ENCODE results near the gene CBY3.
"Not testable (repeated sequence)": the region's sequence is repeated elsewhere in the genome, so short reads cannot be mapped to it uniquely, and the experiment has no call there.

Gene CBY3

GRCh38 chr5:179661647-179662046 lies 19.2 kb downstream of the CBY3 start:
- not testable (repeated sequence) for DNase-seq

GRCh38 chr5:179658179-179658856 lies 22.5 kb downstream of the CBY3 start:
- not testable (repeated sequence) for DNase-seq

- not testable (repeated sequence) for DNase-seq
Measured at GRCh38 chr5:179657302-179658178, 23.3 kb downstream of the CBY3 start.

- not testable (repeated sequence) for DNase-seq
Measured at GRCh38 chr5:179653135-179653534, 27.7 kb downstream of the CBY3 start.

GRCh38 chr5:179650245-179650644 lies 30.6 kb downstream of the CBY3 start:
- DNase-seq, result not testable (repeated sequence)

- not testable (repeated sequence) for DNase-seq
Measured at GRCh38 chr5:179649166-179649703, 31.6 kb downstream of the CBY3 start.

GRCh38 chr5:179648410-179648809 lies 32.4 kb downstream of the CBY3 start:
- DNase-seq, result no peak

- DNase-seq, result not testable (repeated sequence)
Measured at GRCh38 chr5:179644766-179645165, 36.1 kb downstream of the CBY3 start.

- DNase-seq, result not testable (repeated sequence)
Measured at GRCh38 chr5:179643141-179643920, 37.5 kb downstream of the CBY3 start.

- DNase-seq, result not testable (repeated sequence)
Measured at GRCh38 chr5:179642626-179643025, 38.2 kb downstream of the CBY3 start.

GRCh38 chr5:179641745-179642144 lies 39.1 kb downstream of the CBY3 start:
- DNase-seq, result not testable (repeated sequence)

- not testable (repeated sequence) for DNase-seq
Measured at GRCh38 chr5:179639296-179639695, 41.5 kb downstream of the CBY3 start.

- not testable (repeated sequence) for DNase-seq
Measured at GRCh38 chr5:179634370-179635172, 46.3 kb downstream of the CBY3 start.

- not testable (repeated sequence) for DNase-seq
Measured at GRCh38 chr5:179633501-179634369, 47.1 kb downstream of the CBY3 start.
